BE2C (cell line): ENCODE data around the gene COX6A1.

Experiments used
- DNase-seq: peaks from one replicate; pipeline ENCODE4 v3.0.0-alpha.2; 2020
- H3K27me3 ChIP-seq: fragments of 250-450 bp; sonication (Bioruptor Pico); 2 replicates; pipeline ENCODE4 v1.5.1; 2020; ENCODE audit warnings: mild to moderate bottlenecking
- H3K36me3 ChIP-seq: fragments of 250-450 bp; sonication (Bioruptor Pico); 2 replicates; pipeline ENCODE4 v1.5.1; 2020; ENCODE audit warnings: mild to moderate bottlenecking
- H3K4me1 ChIP-seq: fragments of 250-450 bp; sonication (Bioruptor Pico); 2 replicates; pipeline ENCODE4 v1.5.1; 2020
- H3K4me3 ChIP-seq: 2 replicates; pipeline ENCODE4 v1.5.1; 2011; ENCODE audit warnings: low read depth, low read length
- H3K9me3 ChIP-seq: fragments of 250-450 bp; sonication (Bioruptor Pico); 2 replicates; pipeline ENCODE4 v1.5.1; 2020
- TF ChIP-seq, protein P1 (sequence below): IDR thresholded peaks from 2 replicates; pipeline ENCODE4 v1.5.1; 2012; ENCODE audit warnings: mild to moderate bottlenecking, low read depth, low read length

Gene COX6A1

DNA sequence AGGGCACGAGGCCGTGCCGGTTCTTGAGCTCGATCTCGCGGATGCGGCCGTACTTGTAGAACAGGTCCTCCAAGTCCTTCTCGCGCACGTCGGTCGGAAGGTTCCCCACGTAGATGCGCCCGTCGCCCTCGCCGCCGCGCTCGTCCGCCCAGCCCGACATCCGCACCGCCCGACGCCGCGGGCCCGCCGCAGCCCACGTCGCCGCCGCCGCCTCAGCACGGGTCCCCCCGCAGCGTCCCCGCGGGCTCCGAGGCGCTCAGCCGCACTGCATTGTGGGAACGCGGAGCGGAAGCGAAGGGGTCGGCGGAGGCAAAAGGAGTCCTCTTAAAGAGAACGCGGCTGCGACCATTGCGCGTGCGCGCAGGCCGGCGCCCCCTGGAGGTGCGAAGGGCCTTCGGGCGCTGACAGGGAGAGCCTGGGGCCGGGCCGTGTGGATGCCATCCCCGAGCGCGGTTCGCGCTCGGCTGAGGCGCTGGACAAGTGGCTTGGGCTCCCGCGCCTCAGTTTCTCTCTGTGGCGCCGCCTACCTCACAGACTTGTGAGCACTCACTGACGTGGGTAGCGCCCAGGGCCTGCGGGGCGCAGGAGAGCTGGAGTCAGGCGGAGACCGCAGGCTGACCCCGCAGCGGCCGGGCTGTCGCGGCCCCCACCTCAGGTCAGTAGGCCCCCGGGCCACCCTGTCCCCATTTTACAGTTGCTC lies 31.7 kb downstream of the COX6A1 start, which contains the start of gene SRSF9:
SRSF9 (minus strand) TSS at position 299 of the 700 bp plus-strand sequence; CDS start at position 160, 139 bp downstream.
- no peaks in the 10 kb centered on the region for H3K27me3 ChIP-seq
- H3K36me3 ChIP-seq, result peaks cover 23% of the 10 kb centered on the region
- DNase-seq, result peak; percentile 98
- H3K9me3 ChIP-seq, result no peaks in the 10 kb centered on the region
- no peaks in the 10 kb centered on the region; the same call in 1 of the 2 replicates for H3K4me1 ChIP-seq
- TF ChIP-seq, protein P1, sequence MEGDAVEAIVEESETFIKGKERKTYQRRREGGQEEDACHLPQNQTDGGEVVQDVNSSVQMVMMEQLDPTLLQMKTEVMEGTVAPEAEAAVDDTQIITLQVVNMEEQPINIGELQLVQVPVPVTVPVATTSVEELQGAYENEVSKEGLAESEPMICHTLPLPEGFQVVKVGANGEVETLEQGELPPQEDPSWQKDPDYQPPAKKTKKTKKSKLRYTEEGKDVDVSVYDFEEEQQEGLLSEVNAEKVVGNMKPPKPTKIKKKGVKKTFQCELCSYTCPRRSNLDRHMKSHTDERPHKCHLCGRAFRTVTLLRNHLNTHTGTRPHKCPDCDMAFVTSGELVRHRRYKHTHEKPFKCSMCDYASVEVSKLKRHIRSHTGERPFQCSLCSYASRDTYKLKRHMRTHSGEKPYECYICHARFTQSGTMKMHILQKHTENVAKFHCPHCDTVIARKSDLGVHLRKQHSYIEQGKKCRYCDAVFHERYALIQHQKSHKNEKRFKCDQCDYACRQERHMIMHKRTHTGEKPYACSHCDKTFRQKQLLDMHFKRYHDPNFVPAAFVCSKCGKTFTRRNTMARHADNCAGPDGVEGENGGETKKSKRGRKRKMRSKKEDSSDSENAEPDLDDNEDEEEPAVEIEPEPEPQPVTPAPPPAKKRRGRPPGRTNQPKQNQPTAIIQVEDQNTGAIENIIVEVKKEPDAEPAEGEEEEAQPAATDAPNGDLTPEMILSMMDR, result peak; percentile 86
- H3K4me3 ChIP-seq, result peak within 1 kb of the TSS; percentile 92

GRCh38 chr12:120470150-120470784 lies 32.4 kb downstream of the COX6A1 start:
- H3K9me3 ChIP-seq, result no peaks in the 10 kb centered on the region
- TF ChIP-seq, protein P1, result no peak
- H3K36me3 ChIP-seq, result peaks cover 16% of the 10 kb centered on the region
- DNase-seq, result no peak
- H3K27me3 ChIP-seq, result no peaks in the 10 kb centered on the region
- no peaks in the 10 kb centered on the region; the same call in 1 of the 2 replicates for H3K4me1 ChIP-seq
- H3K4me3 ChIP-seq, result peak overlapping the region; percentile 92

DNA sequence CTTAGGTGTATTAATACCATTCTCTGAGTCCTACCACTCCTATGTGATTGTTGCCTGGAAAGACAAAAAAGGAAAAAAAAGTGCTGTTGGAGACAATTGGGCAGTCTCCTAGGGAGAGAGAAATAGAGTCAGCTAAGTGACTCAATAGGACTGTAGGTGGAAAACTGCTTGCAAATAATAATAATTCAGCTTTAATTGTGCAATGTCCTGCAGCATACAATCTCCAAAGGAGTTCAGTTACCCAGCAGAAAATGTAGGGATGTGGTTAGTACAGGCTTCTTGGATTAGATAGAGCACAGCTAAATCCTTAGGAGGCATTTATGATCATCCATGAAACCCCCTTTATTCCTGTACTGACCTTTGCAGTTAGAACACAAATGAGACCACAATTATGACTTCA lies 34.6 kb downstream of the COX6A1 start:
- H3K4me1 ChIP-seq, result no peaks in the 10 kb centered on the region; the same call in 1 of the 2 replicates
- no peak overlapping the region for H3K4me3 ChIP-seq
- no peak for DNase-seq
- no peaks in the 10 kb centered on the region for H3K27me3 ChIP-seq
- peaks cover 1% of the 10 kb centered on the region; the same call in 1 of the 2 replicates for H3K36me3 ChIP-seq
- no peaks in the 10 kb centered on the region for H3K9me3 ChIP-seq
- TF ChIP-seq, protein P1, result no peak

GRCh38 chr12:120473807-120474615 lies 36.1 kb downstream of the COX6A1 start:
- TF ChIP-seq, protein P1, result no peak
- no peak overlapping the region for H3K4me3 ChIP-seq
- no peak for DNase-seq

GRCh38 chr12:120474616-120474960 lies 36.7 kb downstream of the COX6A1 start:
- H3K36me3 ChIP-seq, result no peaks in the 10 kb centered on the region
- TF ChIP-seq, protein P1, result no peak
- H3K4me1 ChIP-seq, result no peaks in the 10 kb centered on the region; the same call in 1 of the 2 replicates
- H3K27me3 ChIP-seq, result no peaks in the 10 kb centered on the region
- peak; percentile 30 for DNase-seq
- H3K4me3 ChIP-seq, result no peak overlapping the region
- H3K9me3 ChIP-seq, result no peaks in the 10 kb centered on the region

More at GRCh38 chr12:120473807-120474615, 36.1 kb downstream of the COX6A1 start:
- no peaks in the 10 kb centered on the region; the same call in 1 of the 2 replicates for H3K4me1 ChIP-seq
- H3K9me3 ChIP-seq, result no peaks in the 10 kb centered on the region
- H3K36me3 ChIP-seq, result no peaks in the 10 kb centered on the region
- no peaks in the 10 kb centered on the region for H3K27me3 ChIP-seq
